GM21786 (cell line): Measurements from ENCODE around the gene ADH6.
"Not testable (repeated sequence)": the region's sequence is repeated elsewhere in the genome, so short reads cannot be mapped to it uniquely, and the experiment has no call there.

Experiments used
- ATAC-seq: cut with Tn5 transposase; IDR thresholded peaks from one replicate; pipeline ENCODE4 v1.9.1; 2021; ENCODE audit not compliant: unreplicated experiment

ADH6 gene

DNA sequence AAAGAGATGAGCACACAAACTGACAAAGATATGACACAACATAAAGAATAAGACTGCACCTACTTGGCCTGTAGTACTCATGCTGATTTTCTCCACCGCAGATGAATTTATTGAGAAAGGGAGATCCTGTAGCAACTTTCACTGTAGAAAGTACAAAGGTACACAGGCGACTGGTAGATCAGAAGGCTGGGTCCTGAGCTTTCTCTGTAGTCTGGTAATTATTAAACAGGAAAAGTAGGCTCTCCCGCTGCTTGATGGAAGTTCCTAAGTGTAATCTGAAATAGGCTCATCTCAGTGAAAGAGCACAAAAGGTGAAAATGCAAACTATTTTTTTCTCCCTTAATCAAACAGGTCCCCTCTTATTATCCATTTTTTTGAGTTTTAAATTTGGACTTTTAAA is at the start of gene ADH6:
Gene ADH6, minus strand, starts transcription at position 175 of the 400 bp plus-strand sequence. Its CDS starts 94 bp downstream, at position 81.
- no peak for ATAC-seq

DNA sequence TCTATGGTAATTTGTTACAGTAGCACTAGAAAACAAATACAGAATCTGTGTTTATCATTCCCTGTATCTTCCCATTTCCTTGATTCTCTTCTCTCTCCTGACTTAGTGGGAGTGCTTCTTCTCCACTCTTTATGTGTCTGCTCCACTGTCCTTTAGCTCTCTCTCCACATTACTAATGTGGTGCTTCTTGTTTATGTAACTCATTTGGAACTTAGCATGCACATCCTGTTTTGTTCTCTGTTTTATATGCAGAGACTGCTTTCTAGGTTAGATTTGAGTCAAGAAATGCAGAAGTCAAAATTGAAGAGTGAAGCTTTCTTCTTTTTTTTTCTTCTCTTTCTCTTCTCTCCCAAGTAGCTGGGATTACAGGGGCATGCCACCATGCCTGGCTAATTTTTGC is 45.9 kb upstream of the ADH6 start:
- ATAC-seq = no peak

DNA sequence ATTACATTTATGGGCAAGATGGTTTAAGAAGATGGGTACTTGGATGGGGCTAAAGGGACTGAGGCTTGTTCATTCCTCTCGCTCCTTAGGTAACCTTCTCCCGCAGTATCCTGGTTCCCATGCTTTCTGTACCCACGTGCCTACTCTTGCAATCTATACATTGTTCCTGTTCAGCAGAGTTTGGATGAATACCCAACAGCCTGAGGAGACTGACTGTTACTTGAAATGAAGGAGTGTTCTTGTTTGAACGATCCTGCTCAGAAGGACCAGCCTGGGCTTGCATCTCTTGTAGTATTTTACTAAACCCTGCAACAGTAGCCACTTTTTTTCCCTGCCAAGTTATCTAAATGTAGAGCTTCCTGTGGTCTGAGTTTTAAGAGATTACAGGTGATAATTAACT is 33.7 kb upstream of the ADH6 start:
- ATAC-seq = no peak

DNA sequence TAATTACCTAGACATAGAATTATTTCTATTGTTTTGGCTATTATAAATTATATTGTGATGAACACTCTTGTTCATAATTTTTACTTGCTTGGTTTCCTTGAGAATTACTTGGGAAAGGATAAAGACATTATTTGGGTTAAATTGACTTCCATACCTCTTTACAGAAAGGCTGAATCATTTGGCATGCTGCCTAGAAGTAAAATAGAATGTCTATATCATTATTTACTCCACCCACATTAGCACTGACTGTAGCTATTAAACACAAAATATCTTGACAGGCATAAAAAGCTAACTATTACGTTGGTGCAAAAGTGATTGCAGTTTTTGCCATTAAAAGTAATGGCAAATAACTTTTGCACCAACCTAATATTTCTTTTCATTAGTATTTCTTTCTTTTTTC is 29.7 kb upstream of the ADH6 start:
- no peak for ATAC-seq

DNA sequence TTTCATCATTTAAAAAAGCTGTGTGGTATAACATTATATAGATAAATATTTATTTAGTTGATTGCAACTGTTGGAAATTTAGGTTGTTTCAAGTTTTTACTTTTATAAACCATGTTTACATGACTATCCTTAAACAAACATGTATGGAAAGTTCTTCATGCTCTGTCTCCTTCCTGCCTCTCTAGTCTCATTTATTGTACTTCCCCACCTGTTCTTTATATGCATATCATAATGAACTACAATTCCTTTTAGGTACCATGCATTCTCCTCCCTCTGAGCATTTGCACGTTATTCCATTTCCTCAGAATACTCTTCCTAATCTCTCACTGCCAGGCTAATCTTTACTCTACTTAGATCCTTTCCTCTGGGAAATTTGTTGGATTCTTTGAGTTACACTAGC is 16.9 kb upstream of the ADH6 start:
- no peak for ATAC-seq

DNA sequence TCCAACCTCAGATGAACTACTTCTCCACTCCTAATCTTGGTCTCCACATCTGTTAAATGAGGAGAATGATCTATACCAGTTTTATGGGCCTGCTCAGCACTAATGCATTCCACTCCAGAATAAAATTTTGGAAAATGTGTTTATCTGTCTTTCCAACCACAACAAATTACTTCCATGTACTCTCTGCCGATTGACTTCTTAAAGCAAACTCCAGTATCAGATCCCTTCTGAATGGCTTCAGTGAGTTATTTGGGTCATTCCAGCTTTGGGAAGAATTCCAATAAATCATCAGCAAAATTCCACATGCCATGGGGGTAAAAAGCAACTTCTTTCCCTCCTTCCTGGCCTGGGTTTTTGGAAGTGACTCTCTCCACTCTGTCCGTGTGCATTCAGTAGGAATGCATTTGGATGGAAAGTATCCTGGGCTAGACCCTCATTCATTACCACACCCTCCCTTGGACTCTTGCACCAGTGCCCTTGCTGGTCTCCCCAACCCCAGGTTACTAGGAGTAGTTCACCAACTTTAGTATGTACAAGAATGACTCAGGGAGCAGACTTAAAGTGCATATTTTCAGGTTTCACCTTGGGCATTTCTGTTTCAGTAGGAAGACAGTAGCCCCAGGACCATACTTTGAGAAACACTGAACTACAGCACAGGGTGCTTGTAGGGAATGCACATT is 15.4 kb upstream of the ADH6 start:
- no peak for ATAC-seq

DNA sequence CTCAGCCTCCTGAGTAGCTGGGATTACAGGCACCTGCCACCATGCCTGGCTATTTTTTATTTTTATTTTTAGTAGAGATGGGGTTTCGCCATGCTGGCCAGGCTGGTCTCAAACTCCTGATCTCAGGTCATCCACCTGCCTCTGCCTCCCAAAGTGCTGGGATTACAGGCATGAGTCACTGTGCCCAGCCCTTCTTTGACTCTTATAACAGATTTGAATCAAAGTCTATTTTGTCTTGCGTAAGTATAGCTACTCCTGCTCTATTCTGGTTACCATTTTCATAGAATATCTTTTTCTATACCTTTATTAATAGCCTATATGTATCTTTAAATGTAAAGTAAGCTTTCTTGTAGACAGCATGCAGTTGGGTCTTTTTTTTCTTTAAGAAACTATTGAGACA is 14.4 kb upstream of the ADH6 start:
- not testable (repeated sequence) for ATAC-seq

DNA sequence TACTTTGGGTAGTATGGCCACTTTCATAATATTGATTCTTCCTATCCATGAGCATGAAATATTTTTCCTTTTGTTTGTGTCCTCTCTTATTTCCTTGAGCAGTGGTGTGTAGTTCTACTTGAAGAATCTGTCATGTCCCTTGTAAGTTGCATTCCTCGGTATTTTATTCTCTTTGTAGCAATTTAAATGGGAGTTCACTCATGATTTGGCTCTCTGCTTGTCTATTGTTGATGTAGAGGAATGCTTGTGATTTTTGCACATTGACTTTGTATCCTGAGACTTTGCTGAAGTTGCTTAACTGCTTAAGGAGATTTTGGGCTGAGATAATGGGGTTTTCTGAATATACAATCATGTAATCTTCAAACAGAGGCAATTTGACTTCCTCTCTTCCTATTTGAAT is 9.7 kb upstream of the ADH6 start:
- ATAC-seq = not testable (repeated sequence)

DNA sequence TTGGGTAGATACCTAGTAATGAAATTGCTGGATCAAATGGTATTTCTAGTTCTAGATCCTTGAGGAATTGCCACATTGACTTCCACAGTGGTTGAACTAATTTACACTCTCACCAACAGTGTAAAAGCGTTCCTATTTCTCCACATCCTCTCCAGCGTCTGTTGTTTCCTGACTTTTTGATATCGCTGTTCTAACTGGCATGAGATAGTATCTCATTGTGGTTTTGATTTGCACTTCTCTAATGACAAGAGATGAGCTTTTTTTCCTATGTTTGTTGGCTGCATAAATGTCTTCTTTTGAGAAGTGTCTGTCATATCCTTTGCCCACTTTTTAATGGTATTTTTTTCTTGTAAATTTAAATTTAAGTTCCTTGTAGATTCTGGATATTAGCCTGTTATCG is 8.6 kb upstream of the ADH6 start:
- not testable (repeated sequence) for ATAC-seq

DNA sequence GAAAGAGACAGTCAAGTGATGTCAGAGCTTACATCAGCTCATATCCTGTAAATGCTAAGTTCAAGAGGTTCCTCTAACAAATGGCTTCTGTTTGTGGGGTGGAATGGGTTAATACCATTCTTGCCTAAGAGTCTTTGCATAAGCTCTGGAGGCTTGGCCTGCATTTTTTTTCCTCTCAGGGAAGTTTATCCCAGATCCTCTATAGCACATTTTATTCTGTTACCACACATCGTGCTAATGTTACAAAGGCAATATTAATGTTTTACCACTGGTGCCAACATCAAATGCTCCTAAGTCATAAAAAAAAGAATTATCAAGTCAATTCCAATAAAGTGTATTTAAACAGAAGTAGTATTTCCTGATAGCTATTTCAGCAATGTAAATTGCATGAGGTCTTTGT is 2.9 kb upstream of the ADH6 start:
- no peak for ATAC-seq

DNA sequence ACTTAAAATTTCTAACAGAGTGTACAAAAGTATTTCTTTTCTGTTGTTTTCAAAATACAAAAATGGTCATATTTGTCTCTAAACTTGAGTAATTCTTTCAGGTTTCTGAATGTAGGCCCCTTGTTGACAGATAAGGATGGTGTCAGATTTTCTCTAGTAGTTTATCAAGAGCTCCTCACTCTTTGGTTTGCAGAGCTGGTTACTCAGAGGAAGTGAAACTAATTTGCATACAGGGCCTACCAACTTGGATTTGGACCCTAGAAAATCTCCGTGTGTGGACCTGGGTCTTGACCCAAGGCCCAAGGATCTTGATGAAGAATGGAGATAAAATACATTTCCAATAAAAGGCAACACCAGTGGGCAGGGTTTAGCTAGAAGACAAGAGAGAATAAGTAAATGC is 433 bp upstream of the ADH6 start:
- ATAC-seq = peak; percentile 92

DNA sequence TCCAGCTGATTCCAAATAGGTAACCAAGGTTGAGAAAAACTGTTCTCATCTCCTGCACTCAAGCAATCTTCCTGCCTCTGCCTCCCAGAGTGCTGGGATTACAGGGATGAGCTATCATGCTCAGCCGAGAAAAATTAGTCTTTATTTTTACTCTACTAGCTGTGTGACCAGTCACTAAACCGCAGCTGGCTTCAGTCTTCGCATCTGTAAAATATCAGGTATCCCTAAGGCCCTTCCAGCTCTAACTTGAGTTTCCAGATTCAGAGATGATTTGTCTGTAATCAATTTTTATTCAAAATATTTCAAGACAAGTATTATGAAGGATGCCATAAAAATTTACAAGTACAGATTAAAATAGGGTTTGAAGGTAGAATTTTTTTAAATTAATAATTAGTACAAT is 3.5 kb downstream of the ADH6 start:
- ATAC-seq = no peak

DNA sequence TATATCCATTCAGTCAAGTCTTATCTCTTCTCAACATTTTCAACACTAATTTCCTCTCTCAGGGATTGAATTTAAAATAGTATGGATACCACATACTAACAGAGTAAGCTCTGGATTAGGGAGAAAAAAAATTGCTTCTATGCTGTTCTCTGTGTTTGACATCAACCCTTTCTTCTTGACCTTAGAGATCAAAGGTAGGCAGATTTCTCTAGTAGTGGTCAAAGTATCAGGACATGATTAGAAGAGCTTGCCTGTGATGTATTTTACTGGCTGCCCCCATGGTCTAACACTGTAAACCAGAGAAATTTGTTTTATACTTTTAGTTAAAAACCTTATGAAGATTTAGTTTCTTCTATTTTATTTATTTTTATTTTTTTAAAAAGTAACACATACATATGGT is 8.3 kb downstream of the ADH6 start:
- ATAC-seq = no peak

DNA sequence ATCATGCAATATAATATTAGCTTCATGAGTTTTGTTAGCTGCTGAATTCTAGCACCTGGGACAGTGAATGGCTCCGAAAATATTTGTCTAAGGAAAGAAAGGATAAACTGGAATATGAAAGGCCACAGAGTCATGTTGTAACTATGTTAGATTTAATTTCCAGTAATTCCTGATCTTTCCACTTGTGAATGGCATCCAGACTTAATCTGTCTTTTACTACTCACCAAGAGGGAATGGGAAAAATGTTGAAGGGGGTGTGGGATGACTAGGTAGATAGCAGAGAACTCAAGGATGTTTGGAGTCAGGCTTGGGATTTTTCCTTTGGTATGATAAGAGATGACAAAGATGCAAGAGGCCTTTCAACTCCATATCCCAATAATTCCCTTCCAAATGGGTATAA is 9.4 kb downstream of the ADH6 start:
- no peak for ATAC-seq

DNA sequence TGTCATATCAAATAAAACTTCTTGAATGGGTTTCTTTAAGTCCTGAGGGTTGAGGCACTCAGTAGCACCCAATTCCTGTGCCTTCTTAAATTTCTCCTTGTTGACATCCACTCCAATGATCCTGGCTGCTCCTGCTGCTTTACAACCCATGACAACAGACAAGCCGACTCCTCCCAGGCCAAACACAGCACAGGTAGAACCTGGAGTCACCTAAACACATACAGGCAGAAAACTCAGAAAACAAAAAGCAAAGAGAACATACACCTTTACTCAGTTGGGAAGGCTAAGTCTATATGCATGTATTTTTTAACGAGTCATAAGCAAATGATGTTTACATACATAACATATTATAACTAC is 10.3 kb downstream of the ADH6 start:
- ATAC-seq = no peak

DNA sequence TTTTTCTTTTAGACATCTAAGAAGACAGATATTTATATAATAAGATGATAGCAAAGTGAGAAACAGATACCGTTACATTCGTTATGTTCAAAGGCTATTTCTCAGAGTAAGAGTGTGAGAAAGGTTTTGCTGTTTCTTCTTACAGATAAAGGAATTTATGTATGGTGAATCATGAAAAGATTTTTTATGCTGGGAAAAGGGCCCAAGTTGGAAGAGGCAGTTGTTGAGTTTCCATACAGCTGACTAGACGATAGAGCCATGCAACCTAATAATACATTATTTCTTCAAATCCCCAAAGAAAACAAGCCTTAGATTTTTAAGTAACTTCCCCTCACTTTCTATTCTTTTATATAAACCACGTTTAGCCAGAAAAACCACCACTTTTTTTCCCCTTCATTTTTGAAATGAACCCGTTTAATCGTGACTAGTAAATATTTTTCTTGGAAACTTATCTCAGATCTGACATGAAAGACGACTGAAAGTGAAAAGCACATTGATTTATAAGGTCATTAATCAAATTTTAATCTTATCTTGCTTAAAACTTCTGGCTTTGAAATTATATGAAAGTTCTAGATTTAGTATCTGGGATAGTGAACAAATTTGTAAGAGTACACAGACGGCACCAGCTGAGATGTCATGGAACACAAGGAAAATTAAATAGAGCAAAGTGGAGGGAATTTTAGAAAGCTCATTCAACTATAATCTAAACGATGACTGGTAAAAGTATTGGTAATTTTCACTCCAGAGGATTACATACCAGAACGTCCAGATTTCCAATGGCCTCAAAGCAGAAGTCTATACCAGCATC is 10.9 kb downstream of the ADH6 start:
- ATAC-seq = no peak

DNA sequence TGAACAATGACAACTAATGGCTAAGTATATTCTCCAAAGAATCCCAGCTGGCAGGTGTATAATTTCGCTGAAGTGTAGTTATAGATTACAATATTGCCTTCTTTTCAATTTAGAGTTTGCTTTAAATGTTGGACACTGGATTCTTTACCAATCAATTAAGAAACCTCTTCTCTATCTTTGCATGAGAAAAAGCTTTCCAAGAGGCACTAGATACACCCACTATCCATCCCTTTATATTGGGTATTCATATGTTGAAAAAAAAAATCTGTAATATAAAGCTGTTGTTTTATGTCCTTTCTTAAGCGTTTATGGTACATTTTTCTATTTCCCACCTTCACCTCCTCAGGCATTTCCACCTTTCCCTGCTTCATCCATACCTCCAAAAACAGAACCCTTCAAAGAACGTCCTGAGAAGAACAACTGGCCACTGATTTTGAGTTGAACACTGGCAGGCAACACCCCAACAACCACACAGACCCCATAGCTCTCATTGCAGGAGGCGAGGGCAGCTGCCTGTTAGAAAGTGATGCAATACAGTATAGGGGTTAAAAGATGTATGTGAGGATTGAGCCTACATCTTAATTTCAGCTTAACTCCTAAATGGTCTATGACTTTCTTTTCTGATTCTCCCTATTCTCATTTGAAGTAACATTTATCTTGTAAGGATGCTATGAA is 11.8 kb downstream of the ADH6 start:
- no peak for ATAC-seq

DNA sequence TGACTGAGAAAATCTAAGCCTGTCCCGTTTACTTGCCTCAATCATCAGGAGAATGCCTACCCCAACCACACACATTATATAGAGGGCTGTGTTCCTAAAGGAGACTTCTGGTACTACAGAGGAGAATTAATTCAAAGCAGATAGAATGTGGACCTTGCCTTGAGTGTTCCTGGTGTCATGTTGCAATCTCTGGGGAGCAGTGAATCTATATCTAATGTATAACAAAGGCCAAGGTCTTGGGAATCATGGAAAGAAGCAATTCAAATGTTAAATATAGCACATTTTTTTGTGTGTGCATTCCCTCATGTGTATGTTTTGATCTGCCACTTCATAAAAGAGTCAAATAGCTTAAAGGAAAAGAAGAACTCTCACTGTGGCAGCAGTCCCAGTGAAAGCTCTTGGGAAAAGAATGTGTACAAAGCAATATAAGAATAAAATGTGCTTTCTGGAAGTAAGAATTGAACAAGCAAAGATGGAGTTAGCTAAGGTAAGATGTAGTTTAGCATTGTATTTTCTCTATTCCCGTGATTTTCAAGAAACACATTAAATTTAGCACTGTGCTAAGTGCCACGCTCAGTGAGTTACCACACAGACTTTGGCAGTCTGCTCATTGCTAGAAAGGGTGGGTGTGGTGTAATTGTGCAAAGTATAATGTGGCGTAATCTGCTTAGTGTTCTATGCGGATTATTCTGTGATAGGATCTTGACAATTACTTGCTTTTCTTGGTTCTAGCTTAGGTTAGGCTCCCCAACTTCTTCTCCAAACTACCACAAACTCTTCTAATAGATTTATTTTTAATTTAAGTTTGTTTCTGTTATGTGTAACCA is 13.7 kb downstream of the ADH6 start:
- no peak for ATAC-seq

DNA sequence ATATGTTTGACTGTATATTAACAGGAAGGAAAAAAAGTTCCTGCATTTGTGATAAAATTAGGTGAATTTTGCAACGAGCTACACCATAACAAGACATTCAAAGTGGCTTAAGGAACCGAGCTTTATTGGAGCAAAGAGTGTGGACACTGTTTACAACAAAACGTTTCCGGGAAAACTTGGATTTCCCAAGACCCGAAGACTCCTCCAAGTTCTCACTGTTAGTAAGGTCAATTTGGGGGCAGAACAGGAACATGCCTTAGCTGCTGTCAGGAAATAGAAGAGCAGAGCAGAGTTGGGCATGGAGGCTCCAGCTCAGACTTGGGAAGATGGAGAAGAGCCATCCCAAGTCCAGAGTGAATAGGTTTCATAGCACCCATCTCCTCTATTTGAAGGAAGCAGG is 16.5 kb downstream of the ADH6 start:
- no peak for ATAC-seq

DNA sequence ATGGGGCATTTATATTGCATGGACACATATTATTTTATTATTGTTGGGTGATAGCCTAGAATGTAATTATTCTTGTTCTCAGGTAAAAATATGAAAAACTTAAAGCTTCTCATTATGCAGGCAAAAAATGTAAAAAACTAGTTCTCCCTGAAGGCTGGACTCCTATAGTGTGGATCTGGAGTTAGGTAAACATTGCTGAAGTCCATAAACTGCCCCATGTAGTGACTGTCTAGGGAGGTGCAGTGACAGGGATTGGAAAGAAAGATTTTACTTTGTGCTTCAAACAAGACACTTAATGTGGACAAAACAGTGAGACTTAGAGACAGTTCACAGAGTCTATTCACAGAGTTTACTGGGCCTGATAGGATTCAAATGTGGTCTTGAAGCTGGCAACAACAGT is 17.0 kb downstream of the ADH6 start:
- no peak for ATAC-seq

DNA sequence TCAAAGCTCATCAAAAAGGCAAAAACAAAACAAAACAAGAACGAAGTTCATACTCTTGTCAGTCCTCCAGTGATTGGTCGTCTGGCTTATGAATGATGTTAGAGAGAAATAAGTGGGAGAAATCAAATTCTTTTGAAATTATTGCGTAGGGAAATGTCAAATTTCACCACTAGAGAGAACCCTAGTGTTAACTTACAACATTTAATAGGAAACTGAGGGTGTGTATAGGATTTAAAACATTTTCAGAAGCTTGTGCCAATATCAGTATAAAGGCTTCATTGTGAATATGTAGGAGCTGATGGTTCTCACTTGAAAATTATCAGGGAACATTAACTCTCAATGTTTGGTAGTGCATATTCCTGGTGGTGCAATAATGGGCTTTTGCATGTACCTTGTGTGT is 17.4 kb downstream of the ADH6 start:
- no peak for ATAC-seq
